Kidney epithelial cell (primary cell): ENCODE results near the gene FLYWCH1. TPM values are rescaled to one million over a fixed set of nuclear protein-coding genes. Genes with fewer than 3 reads are reported as not detected.

Experiments
- DNase-seq: peaks from one replicate; pipeline ENCODE4 v3.0.0-alpha.2; 2010; ENCODE audit warnings: low read depth
- H3K27me3 ChIP-seq: 2 replicates; pipeline ENCODE4 v1.6.0; 2011; ENCODE audit warnings: low read length; ENCODE audit not compliant: control insufficient read depth, insufficient read depth
- H3K36me3 ChIP-seq: 2 replicates; pipeline ENCODE4 v1.5.1; 2011; ENCODE audit warnings: low read length; ENCODE audit not compliant: control insufficient read depth, insufficient read depth
- H3K4me3 ChIP-seq: 2 replicates; pipeline ENCODE4 v1.5.1; 2011; ENCODE audit warnings: low read depth, mild to moderate bottlenecking, control low read depth, low read length
- CTCF ChIP-seq: IDR thresholded peaks from 2 replicates; pipeline ENCODE4 v1.5.1; 2011; ENCODE audit warnings: mild to moderate bottlenecking, moderate library complexity, low read length, control low read depth, inconsistent platforms; ENCODE audit not compliant: insufficient read depth, poor library complexity, severe bottlenecking
- total RNA-seq: library from RNA; depleted of rRNA; stranded (reverse); fragments of >200 nt; gene quantifications from 2 replicates; pipeline ENCODE4 v1.2.3, GENCODE V29; 2015

FLYWCH1 gene
- total RNA-seq, 1 donor from 2014 or later: 66.1 TPM

DNA sequence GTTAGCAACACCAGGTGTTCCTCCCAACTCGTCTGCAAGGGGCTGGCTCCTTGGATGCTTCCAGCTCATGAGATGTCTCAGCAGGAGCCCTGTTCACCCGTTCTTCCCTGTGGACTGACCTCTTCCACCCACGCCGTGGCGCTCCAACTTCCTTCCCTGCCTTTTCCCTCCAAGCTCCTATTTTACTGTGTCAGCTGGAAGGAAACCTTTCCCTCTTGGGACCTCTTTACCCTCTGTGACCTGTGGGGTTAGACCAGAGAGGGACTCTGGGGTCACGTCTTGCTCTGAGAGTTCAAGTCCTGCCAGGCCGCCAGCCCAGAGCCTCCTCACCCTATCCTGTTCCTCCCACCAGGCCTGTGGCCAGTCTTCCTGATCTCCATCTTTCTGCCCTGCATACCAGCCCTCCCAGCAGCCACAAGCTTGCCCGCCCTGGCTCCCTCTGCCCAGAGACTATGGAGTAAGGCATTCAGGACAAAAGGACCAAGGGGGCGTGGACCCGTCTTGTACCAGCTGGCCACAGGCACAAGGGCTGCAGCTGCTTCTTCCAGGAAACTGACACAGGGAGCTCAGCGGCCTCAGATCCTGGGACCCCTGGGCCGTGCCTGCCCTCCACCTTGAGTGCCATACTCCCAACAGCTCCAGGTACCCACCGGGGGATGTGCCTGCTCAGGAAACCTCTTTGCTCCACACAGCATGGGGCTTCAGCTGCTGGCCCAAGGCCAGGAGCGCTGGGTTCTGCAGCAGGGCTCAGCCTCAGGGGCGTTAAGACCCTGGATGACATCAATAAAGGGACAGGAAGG, 60.5 kb downstream of the FLYWCH1 start:
- no peak for DNase-seq
- peaks cover 1% of the 10 kb centered on the region for H3K36me3 ChIP-seq
- no peak for TF ChIP-seq CTCF
- H3K27me3 ChIP-seq: peaks cover 10% of the 10 kb centered on the region
- H3K4me3 ChIP-seq: no peak overlapping the region

GRCh38 chr16:2973093-2973492, 61.4 kb downstream of the FLYWCH1 start:
- no peak overlapping the region for H3K4me3 ChIP-seq
- TF ChIP-seq CTCF: no peak
- H3K36me3 ChIP-seq: peaks cover 1% of the 10 kb centered on the region
- peaks cover 1% of the 10 kb centered on the region for H3K27me3 ChIP-seq
- no peak for DNase-seq

- no peak for DNase-seq
- Histone ChIP-seq H3K36me3 (peaks cover 1% of the 10 kb centered on the region), H3K27me3 (no peaks in the 10 kb centered on the region), H3K4me3 (no peak overlapping the region)
- no peak for TF ChIP-seq CTCF
Observed at GRCh38 chr16:2973605-2974318, 62.0 kb downstream of the FLYWCH1 start.

DNA sequence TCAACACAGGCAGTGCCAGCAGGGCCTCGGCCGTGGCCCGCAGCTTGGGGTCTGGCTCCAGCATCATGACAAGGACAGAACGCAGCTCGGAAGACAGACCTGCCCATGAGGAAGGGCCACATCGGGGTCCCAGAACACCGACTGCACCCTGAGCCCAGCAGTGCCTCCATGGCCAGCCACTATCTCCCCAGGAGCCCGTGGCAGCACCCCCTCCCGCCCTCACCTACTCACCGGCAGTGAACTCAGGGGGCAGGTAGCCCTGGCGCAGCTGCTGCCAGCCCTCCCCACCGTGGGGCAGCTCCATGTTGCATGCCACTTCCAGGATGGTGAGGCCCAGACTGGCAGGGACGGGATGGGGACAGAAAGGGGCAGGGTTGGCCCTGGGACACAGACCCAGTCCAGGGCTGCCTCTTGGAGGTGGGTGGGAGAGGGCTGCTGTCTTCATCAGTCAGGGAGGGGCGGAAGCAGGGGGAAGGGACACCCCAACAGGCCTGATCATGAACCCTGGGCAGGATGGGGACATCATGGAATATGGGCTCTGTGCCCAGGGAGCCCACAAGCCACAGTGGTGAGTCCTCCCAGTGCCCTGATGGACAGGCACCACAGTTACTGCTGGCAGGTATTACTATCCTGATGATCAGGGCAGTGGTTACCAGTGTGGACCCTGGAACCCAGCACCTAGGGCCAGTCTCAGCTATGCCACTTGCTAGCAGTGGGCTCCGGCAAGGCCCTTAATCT, 62.8 kb downstream of the FLYWCH1 start:
- H3K36me3 ChIP-seq: peaks cover 1% of the 10 kb centered on the region
- H3K4me3 ChIP-seq: no peak overlapping the region
- TF ChIP-seq CTCF: no peak
- H3K27me3 ChIP-seq: no peaks in the 10 kb centered on the region
- DNase-seq: no peak

GRCh38 chr16:2975161-2975795, 63.5 kb downstream of the FLYWCH1 start:
- no peak for DNase-seq
- peaks cover 1% of the 10 kb centered on the region for H3K36me3 ChIP-seq
- H3K4me3 ChIP-seq: no peak overlapping the region
- no peak for TF ChIP-seq CTCF
- no peaks in the 10 kb centered on the region for H3K27me3 ChIP-seq
